GM12891 (cell line): ENCODE results near the gene GRPEL1.

Experiments used
- PAX5 ChIP-seq: IDR thresholded peaks from 2 replicates; pipeline ENCODE4 v1.6.1; 2011; ENCODE audit warnings: low read length, moderate library complexity, mild to moderate bottlenecking; ENCODE audit not compliant: insufficient read depth, severe bottlenecking
- POLR2A ChIP-seq: IDR thresholded peaks from 2 replicates; pipeline ENCODE4 v1.6.1; 2011; ENCODE audit warnings: low read depth, low read length, control low read depth
- POLR2AphosphoS5 ChIP-seq: IDR thresholded peaks from 2 replicates; pipeline ENCODE4 v1.6.1; 2011; ENCODE audit warnings: low read depth, low read length, control low read depth
- POU2F2 ChIP-seq: IDR thresholded peaks from 2 replicates; pipeline ENCODE4 v1.6.1; 2011; ENCODE audit warnings: low read depth, mild to moderate bottlenecking, control low read depth, low read length, moderate library complexity
- SPI1 ChIP-seq: IDR thresholded peaks from 2 replicates; pipeline ENCODE4 v1.6.1; 2011; ENCODE audit warnings: low read depth, low read length, control low read depth
- TAF1 ChIP-seq: IDR thresholded peaks from 2 replicates; pipeline ENCODE4 v1.6.1; 2011; ENCODE audit warnings: low read depth, low read length, control low read depth

DNA sequence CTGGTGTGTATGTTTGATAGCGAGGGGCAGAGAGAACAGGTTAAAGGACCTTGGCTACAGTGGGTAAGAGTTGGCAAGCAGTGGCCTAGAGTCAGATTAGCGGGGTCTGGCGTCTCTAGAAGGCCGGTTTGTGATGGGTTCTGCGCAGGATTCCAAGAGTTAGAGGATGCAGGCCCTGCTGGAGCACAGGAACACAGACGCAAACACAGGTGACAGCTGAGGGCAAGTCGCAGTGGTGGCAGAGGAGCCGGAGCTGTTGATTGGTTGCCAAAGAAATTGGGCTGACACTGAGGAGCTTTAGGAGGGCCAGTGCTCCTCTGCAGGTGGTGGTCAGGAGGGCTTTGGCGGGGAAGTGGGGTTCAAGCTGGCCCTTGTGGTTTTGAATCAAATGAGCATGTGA, 20.9 kb downstream of the GRPEL1 start:
- no peak for TF ChIP-seq POLR2A
- TF ChIP-seq POLR2AphosphoS5: no peak
- no peak for TF ChIP-seq POU2F2
- no peak for TF ChIP-seq PAX5
- TF ChIP-seq TAF1: no peak
- no peak for TF ChIP-seq SPI1
